Endothelial cell of umbilical vein (primary cell): ENCODE measurements around the gene FMN1. TPM values are rescaled to one million over a fixed set of nuclear protein-coding genes. Genes with fewer than 3 reads are reported as not detected.

Experiments used
- BruUV-seq: library from RNA; stranded (reverse); fragments of 400-500 nt; replicated peaks from 2 replicates; lab custom pipeline; 2021; lab: Mats Ljungman, UMichigan
- CTCF ChIA-PET: fragments of 300-600, 350-600 bp; sonication (Branson Sonifier 250); formaldehyde crosslinking; loops from one replicate; lab custom pipeline; 2021; ENCODE audit warnings: antibody characterized with exemption, inconsistent platforms; lab: Charles Lee
- POLR2A ChIA-PET: fragments of 300-600, 350-600 bp; sonication (Branson Sonifier 250); formaldehyde crosslinking; loops from one replicate; lab custom pipeline; 2021; ENCODE audit warnings: antibody characterized with exemption, inconsistent platforms; lab: Charles Lee
- DNase-seq: peaks from one replicate; pipeline ENCODE4 v3.0.0-alpha.2; 2011; ENCODE audit warnings: low read depth, low spot score
- FAIRE-seq: peaks from 2 replicates; lab custom pipeline; 2011; peaks lifted over from hg19 to GRCh38; lab: Jason Lieb, UNC
- H2AFZ ChIP-seq: 2 replicates; pipeline ENCODE4 v1.6.0; 2012; ENCODE audit warnings: low read depth, low read length, control low read depth, inconsistent platforms
- H3K27ac ChIP-seq: 2 replicates; pipeline ENCODE4 v1.5.1; 2011; ENCODE audit warnings: low read depth, mild to moderate bottlenecking, control low read depth, low read length, moderate library complexity; ENCODE audit not compliant: insufficient read depth
- H3K27me3 ChIP-seq, 2 experiments: 2 replicates each; pipeline versions ENCODE4 v1.6.0 to v1.6.1; 2011; ENCODE audit warnings: low read length in 2 of 2, mixed read lengths in 1 of 2; ENCODE audit not compliant: control insufficient read depth in 2 of 2, insufficient read depth in 2 of 2
- H3K36me3 ChIP-seq, 2 experiments: 2 replicates in 1 of 2; 3 replicates in 1 of 2; pipeline ENCODE4 v1.5.1; 2011; ENCODE audit warnings: low read length in 2 of 2, mild to moderate bottlenecking in 1 of 2, moderate library complexity in 1 of 2; ENCODE audit not compliant: control insufficient read depth in 2 of 2, insufficient read depth in 2 of 2; ENCODE audit errors: extremely low read depth in 1 of 2
- H3K4me1 ChIP-seq: 3 replicates; pipeline ENCODE4 v1.5.1; 2011; ENCODE audit warnings: mild to moderate bottlenecking, low read length; ENCODE audit not compliant: control insufficient read depth, insufficient read depth; ENCODE audit errors: extremely low read depth
- H3K4me2 ChIP-seq: 2 replicates; pipeline ENCODE4 v1.6.1; 2011; ENCODE audit warnings: low read length, control low read depth, mixed read lengths; ENCODE audit not compliant: insufficient read depth
- H3K4me3 ChIP-seq, 3 experiments: fragments of 200-600 bp in 1 of 3; sonication (generic), shearing (Covaris generic) in 1 of 3; replicated peaks in 1 of 3; 2 replicates each; pipeline ENCODE4 v1.5.1; 2011 to 2016; ENCODE audit warnings: control low read depth in 3 of 3, low read length in 3 of 3, mild to moderate bottlenecking in 2 of 3, inconsistent platforms in 1 of 3, low read depth in 1 of 3, moderate library complexity in 1 of 3; ENCODE audit not compliant: insufficient read depth in 1 of 3
- H3K79me2 ChIP-seq: 2 replicates; pipeline ENCODE4 v1.6.0; 2012; ENCODE audit warnings: low read length, inconsistent platforms; ENCODE audit not compliant: control insufficient read depth, insufficient read depth
- H3K9ac ChIP-seq: replicated peaks from 2 replicates; pipeline ENCODE3; 2011; ENCODE audit warnings: low read length, control low read depth; ENCODE audit not compliant: insufficient read depth; ENCODE audit errors: extremely low read depth
- H3K9me1 ChIP-seq: replicated peaks from 3 replicates; pipeline ENCODE4 v1.6.0; 2011; ENCODE audit warnings: mild to moderate bottlenecking, low read length; ENCODE audit not compliant: control insufficient read depth, insufficient read depth; ENCODE audit errors: extremely low read depth
- H3K9me3 ChIP-seq: replicated peaks from 2 replicates; pipeline ENCODE4 v1.5.1; 2012; ENCODE audit warnings: low read length, inconsistent platforms; ENCODE audit not compliant: control insufficient read depth, insufficient read depth
- H4K20me1 ChIP-seq: replicated peaks from 2 replicates; pipeline ENCODE3; 2011; ENCODE audit warnings: mild to moderate bottlenecking, low read length; ENCODE audit not compliant: control insufficient read depth, insufficient read depth; ENCODE audit errors: extremely low read depth
- EZH2 ChIP-seq: IDR thresholded peaks from 2 replicates; pipeline ENCODE4 v1.6.1; 2012; ENCODE audit warnings: borderline replicate concordance, low read depth, mild to moderate bottlenecking, moderate library complexity, low read length, inconsistent platforms; ENCODE audit not compliant: severe bottlenecking
- FOS ChIP-seq: IDR thresholded peaks from 2 replicates; pipeline ENCODE4 v1.6.1; 2011; ENCODE audit warnings: mild to moderate bottlenecking, low read length, moderate library complexity, borderline replicate concordance; ENCODE audit not compliant: insufficient read depth
- GATA2 ChIP-seq: IDR thresholded peaks from 2 replicates; pipeline ENCODE4 v1.7.0; 2011; ENCODE audit warnings: low read depth, mild to moderate bottlenecking, moderate library complexity, mixed read lengths, low read length; ENCODE audit not compliant: insufficient read length, insufficient read depth
- JUN ChIP-seq: IDR thresholded peaks from 2 replicates; pipeline ENCODE4 v1.6.1; 2011; ENCODE audit warnings: borderline replicate concordance, low read depth; ENCODE audit not compliant: insufficient read length, insufficient read depth
- MYC ChIP-seq: IDR thresholded peaks from one replicate; pipeline ENCODE4 v1.6.1; 2011; ENCODE audit warnings: mild to moderate bottlenecking, low read depth, low read length
- POLR2A ChIP-seq: IDR thresholded peaks from 2 replicates; pipeline ENCODE4 v1.6.1; 2012; ENCODE audit warnings: low read depth, mild to moderate bottlenecking, control low read depth, low read length
- POLR2AphosphoS5 ChIP-seq: IDR thresholded peaks from 2 replicates; pipeline ENCODE4 v1.6.1; 2012; ENCODE audit warnings: low read depth, mild to moderate bottlenecking, control low read depth, low read length, moderate library complexity; ENCODE audit not compliant: insufficient read depth
- dilution Hi-C: fragments of 300-500 bp; cut with MboI; formaldehyde crosslinking; loops from one replicate; pipeline ENCODE4 v1.15.0; 2019; ENCODE audit warnings: low sequenced_read_pairs; ENCODE audit not compliant: extremely low pct_ligation_motif_present
- intact Hi-C: fragments of 100-400 bp; cut with micrococcal nuclease; formaldehyde crosslinking; loops from one replicate; pipeline ENCODE4 v1.10.0; 2022
- polyA plus RNA-seq, 4 experiments: library from polyadenylated mRNA; depleted of rRNA in 3 of 4; stranded (reverse) in 3 of 4; unstranded in 1 of 4; fragments of >200 nt; gene quantifications; 2 replicates each; pipeline versions ENCODE4 v1.2.1 to v1.2.3, GENCODE V29; 2011 to 2012; ENCODE audit warnings: missing spikeins in 1 of 4
- total RNA-seq: library from RNA; stranded (reverse); gene quantifications from 2 replicates; pipeline ENCODE4 v1.2.3, GENCODE V29; 2021
- TF ChIP-seq, protein P1 (sequence below), 2 donors: IDR thresholded peaks; 1 replicate in 1 of 2; 2 replicates in 1 of 2; pipeline ENCODE4 v1.5.1; 2011; ENCODE audit warnings: low read length in 2 of 2, mild to moderate bottlenecking in 2 of 2, moderate library complexity in 2 of 2, control low read depth in 1 of 2, inconsistent platforms in 1 of 2, low read depth in 1 of 2; ENCODE audit not compliant: insufficient read depth in 1 of 2; ENCODE audit errors: extremely low read depth in 1 of 2
- TF ChIP-seq, protein P2 (sequence below): IDR thresholded peaks from 2 replicates; pipeline ENCODE4 v1.6.1; 2011; ENCODE audit not compliant: insufficient read depth, insufficient read length

Gene FMN1
- total and polyA plus RNA-seq, 2 donors (not counting 3 experiments of a cell fraction or from before 2014, with no cell fraction given), result 0.01 to 0.29 TPM

DNA sequence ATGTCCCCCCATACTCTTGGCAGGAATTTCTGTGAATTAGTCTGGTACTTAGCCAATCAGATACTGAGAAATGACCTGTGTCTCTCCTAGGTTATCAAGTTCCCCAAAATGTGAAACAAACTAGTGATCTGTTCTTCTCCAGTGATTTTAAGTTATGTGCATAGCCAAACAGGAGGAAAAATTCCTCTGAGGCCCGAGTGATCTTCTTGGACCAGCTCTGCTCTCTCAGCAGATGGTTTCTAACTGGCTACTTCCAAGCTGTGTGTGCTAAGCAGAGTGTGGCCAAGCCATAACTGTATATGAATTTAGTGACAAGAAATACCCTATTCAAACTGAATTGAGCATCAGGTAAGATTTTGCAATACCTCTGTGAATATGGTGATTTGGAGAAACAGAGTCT lies 387.2 kb downstream of the FMN1 start:
- H3K4me2 ChIP-seq, result no peak overlapping the region
- H3K36me3 ChIP-seq, result no peaks in the 10 kb centered on the region
- dilution Hi-C loops, result no loop called here
- DNase-seq (no peak), FAIRE-seq (no peak)
- intact Hi-C loops, result no loop called here
- H3K9me3 ChIP-seq, result no peaks in the 10 kb centered on the region
- H2AFZ ChIP-seq, result no peak overlapping the region
- CTCF ChIA-PET, result interaction anchor here (1.2 to 2.4 kb wide), 2 partner anchors 37 to 129 kb away, joined by 6 to 7 read pairs; no protein-coding TSS in a partner anchor
- H3K79me2 ChIP-seq, result no peaks in the 10 kb centered on the region
- POLR2A ChIA-PET, result no interaction called here
- H3K27ac ChIP-seq, result no peak overlapping the region
- no peaks in the 10 kb centered on the region for H3K4me1 ChIP-seq
- H3K4me3 ChIP-seq, result no peak overlapping the region
- TF ChIP-seq, protein P1, sequence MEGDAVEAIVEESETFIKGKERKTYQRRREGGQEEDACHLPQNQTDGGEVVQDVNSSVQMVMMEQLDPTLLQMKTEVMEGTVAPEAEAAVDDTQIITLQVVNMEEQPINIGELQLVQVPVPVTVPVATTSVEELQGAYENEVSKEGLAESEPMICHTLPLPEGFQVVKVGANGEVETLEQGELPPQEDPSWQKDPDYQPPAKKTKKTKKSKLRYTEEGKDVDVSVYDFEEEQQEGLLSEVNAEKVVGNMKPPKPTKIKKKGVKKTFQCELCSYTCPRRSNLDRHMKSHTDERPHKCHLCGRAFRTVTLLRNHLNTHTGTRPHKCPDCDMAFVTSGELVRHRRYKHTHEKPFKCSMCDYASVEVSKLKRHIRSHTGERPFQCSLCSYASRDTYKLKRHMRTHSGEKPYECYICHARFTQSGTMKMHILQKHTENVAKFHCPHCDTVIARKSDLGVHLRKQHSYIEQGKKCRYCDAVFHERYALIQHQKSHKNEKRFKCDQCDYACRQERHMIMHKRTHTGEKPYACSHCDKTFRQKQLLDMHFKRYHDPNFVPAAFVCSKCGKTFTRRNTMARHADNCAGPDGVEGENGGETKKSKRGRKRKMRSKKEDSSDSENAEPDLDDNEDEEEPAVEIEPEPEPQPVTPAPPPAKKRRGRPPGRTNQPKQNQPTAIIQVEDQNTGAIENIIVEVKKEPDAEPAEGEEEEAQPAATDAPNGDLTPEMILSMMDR (IDR thresholded peaks at IDR 0.05; ENCODE audit: extremely low read depth in 1 of 2, insufficient read depth in 1 of 2, low read depth in 1 of 2, low read length in 2 of 2), result no peak
- TF ChIP-seq POLR2A, result no peak
- TF ChIP-seq GATA2, result no peak
- no peak for TF ChIP-seq JUN
- no peak for TF ChIP-seq POLR2AphosphoS5
- no peak for TF ChIP-seq FOS
- TF ChIP-seq, protein P2, sequence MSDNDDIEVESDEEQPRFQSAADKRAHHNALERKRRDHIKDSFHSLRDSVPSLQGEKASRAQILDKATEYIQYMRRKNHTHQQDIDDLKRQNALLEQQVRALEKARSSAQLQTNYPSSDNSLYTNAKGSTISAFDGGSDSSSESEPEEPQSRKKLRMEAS, result no peak
- no peak for TF ChIP-seq EZH2
- no peak for TF ChIP-seq MYC
- no peaks in the 10 kb centered on the region for H4K20me1 ChIP-seq
- H3K9ac ChIP-seq, result no peak overlapping the region
- no peaks in the 10 kb centered on the region for H3K9me1 ChIP-seq
- no TSS peak for BruUV-seq
- peaks cover 5 to 7% of the 10 kb centered on the region in 2 experiments for H3K27me3 ChIP-seq
